G401.6 (cell line): Measurements from ENCODE around the gene FOXD4L6.
"Not testable (repeated sequence)": the region's sequence is repeated elsewhere in the genome, so short reads cannot be mapped to it uniquely, and the experiment has no call there.

Experiments
- FAIRE-seq: peaks from 2 replicates; lab custom pipeline; 2012; peaks lifted over from hg19 to GRCh38; lab: Jason Lieb, UNC

FOXD4L6 gene

DNA sequence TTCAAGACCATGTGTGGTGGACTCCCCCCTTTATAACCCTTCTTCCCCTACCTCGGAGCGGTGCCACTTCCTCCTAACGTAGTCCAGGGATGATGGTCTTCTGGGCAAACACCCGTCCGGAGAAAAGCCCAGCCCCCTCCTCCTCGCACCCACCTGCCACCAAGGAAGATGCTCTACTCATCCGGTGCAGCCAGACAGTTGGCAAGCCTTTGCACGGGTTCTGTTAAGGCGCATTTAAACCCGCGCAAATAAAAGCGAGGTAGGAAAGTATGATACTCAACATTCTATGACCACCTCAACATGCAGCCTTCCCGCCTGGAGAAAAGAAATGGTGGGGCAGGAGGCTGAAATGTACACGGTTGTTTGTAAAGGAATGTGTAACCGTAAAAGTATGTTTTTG, at the start of gene FOXD4L6:
FOXD4L6 (minus strand) TSS at position 101 of the 400 bp plus-strand sequence. CDS start 298 bp downstream, outside the sequence.
- FAIRE-seq = not testable (repeated sequence)

DNA sequence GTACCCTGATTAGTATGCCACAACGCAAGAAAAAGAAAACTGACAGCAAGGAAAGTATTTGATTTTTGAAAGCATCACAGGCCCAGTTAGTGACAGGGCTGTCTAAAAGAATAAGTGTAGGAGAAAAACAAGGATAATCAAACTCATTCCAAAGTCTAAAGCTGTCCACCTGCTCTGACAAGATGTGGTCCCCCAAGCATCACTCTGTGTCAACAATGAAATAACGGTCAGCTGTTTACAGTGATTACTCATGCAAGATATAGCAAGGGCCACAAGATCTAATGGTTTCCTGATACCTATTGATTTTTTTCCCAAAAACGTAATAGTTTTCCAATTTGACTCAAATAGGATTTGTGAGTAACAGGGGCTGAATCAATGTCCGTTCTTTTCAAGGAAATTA, 46.5 kb upstream of the FOXD4L6 start:
- not testable (repeated sequence) for FAIRE-seq

DNA sequence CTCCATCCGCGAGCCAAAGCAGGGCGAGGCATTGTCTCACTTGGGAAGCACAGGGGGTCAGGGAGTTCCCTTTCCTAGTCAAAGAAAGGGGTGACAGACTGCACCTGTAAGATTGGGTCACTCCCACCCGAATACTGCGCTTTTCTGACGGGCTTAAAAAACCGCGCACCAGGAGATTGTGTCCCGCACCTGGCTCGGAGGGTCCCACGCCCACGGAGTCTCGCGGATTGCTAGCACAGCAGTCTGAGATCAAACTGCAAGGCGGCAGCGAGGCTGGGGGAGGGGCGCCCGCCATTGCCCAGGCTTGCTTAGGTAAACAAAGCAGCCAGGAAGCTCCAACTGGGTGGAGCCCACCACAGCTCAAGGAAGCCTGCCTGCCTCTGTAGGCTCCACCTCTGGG, 21.6 kb upstream of the FOXD4L6 start:
- FAIRE-seq = not testable (repeated sequence)

DNA sequence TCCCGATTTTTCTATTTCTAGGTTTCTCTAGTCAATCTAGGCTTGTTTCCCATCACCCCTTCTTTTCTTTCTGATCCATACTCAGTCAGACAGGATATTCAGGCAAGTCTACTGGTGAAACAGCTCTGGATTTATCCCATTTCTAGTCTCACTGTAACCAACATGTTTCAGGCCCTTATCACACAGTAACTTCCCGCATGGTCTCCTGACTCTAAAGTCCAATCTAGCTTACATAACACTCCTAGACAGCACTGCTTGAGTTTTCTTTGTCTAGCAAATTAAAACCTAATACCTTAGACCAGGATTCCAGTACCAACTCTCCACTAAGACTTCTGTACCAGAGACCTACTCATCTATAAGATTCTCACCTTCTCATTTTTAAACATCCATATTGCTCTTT, 13.4 kb upstream of the FOXD4L6 start:
- FAIRE-seq = not testable (repeated sequence)

DNA sequence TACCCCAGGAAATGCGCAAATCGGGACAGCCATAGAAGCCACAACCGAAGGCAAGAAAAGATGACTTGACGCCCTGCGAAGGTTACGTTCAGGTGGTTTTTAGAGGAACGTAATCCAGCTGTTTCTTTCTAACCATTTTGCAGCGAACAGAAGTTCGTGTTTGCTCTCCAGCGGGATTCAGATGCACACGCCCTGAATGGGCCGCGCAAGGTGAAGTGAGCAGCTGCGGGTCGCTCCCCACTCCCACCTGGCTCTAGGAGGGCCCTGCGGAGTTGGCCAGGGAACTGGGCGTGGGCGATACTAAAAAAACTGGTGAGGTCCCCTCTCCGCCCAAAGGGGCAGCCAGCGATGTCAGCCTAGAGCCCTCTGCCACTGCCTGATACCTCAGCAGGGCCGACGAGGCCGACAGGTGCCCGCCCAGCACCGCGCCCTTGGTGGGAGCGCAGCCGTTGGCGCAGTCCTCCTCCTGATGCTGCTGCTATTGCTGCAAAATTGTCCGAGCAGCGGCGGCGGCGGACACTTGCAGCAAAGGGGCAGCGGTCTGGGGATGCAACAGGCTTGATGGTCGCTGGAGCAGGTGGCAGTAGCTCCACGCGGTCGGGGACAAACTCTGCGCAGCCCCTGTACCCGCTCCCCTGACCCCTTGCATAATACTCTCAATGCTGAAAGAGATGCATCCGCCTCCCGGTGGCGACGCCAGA, 1.6 kb downstream of the FOXD4L6 start:
- FAIRE-seq = not testable (repeated sequence)

DNA sequence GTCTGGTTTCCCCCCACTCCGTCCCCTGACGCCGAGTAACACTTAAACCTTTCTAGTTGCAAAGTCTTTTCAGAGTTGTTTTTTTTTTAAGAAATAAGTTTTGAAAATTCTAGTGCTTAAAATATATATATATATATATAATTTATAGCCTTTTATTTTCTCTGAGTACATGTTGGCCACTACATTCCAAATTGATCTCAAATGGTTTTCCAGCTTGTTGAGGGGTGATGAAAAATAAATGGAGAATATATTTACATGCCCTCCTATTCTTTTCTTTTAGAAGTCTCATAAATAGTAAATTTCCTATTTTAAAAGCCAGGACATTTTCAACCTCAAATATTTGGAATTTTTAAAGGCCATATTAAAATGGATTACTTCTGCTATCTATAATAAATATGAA, 2.5 kb downstream of the FOXD4L6 start:
- not testable (repeated sequence) for FAIRE-seq

DNA sequence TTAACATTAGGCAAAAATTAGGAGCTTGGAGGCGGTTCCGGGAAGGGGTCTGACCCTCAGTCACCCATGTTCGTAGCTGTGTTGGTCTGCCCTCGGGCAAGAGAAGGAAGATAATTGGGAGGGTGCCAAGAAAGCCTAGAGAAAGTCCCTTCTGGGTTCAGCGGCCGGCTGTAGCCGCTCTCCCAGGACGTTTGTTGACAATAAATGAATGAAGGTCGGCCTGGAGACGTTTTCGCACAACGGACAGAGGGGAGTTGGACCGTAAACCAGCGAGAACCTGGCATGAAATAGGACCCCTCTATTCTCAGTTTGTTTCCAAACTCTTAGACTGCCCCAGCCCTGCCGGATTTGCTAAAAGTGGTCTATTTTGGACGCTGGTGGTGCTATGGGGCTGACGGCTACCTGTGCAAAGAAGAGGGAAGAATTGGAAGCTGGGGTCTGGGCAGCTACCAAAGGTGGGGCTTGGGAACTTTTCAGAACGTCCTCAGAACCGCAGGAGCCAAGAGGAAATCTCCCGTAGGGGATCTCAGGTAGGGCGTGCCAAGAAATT, 3.3 kb downstream of the FOXD4L6 start:
- FAIRE-seq = not testable (repeated sequence)

DNA sequence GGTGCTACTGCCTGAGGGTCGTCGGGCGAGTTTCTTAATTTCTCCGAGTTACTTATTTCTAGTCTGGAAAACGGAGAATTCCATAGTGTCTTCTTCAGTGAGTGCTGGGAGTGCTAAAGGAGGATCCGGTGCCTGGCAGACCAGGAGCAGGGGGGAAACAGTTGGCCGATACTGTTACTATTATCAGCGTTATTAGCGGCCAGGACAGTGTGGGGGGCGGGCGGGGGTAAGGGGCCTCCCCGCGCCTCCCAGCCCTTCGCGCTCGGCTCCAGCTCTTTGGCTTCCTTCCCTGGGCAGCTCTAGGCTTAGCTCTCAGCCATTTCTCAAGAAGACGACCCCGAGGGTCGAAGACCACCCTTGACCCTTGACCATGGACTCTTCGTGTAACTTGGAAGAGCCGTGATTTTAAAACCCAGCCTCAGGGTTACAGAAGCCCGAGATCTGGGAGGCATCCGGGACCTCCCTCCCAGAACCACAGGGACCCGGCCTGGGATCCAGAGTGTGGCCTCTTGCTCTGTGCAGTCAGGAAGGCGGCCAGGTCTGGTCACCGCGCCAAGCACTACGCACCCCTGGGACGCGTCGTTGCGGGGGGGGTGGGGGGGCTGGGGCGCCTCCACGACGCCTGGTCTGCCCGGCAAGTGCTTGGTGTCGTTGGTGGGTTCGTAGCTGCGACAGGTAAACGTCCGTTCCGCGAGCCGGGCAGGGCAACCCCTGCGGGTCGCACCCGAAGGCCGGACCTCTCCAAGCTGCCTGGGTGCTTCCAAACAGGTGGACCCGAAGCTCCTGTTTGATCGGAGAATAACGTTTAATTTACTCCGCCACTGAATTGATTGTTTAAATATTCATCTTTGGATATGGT, 4.0 kb downstream of the FOXD4L6 start:
- not testable (repeated sequence) for FAIRE-seq

DNA sequence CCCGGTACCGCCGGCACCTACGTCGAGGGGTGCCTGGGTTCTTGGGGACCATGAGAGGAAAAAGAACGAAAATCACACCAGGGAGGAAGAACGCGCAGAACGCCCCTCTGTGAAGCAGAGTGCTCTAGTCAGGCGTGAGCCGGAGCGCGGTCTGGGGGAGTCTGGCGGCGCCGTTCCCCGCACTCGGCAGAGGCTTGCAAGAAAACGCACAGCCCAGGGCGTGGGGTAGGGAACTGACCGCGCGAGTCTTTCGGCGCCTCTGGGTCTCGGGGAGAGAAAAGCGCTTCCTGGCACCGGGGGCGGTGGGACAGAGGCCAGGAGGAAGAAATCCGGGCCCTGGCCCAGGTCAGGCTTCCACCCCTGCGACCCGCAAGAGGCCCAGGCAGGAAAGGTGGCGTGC, 4.7 kb downstream of the FOXD4L6 start:
- not testable (repeated sequence) for FAIRE-seq

DNA sequence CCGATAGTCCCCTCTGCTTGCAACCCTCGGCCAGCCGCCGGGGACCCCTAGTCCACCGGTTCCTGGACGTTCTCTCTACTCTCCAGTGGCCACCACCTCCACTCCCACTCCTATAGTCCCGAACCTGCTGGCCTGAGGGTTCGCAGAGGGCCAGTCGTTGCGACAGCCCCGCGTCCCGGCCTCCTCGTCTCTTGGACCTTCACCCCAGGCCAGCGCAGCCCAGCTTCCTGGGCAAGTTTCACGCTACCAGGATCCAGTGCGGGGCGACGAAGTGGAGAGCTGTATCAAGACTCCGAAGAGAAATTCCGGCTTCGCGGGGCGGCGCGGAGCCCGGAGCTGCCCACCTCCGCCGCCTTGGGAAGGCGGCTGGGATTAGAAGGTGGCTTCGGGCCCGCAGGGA, 5.1 kb downstream of the FOXD4L6 start:
- FAIRE-seq = not testable (repeated sequence)

DNA sequence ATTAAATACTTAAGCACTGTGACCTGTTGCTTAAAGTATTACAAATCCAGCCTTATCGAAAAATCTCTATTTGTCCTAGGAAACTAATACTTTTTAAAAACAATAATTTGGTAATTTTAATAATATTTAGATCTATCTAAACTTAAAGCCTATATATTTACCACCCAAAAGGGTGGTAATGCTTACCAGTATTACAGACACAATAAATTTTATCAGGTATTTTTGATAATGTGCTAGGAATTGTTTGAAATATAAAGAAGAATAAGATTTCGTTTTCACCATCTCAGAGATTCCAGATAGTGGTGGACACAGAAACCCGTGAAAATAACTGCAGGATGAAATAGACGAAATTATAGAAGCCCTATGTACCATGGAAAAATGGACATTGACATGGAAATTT, 7.8 kb downstream of the FOXD4L6 start:
- not testable (repeated sequence) for FAIRE-seq

DNA sequence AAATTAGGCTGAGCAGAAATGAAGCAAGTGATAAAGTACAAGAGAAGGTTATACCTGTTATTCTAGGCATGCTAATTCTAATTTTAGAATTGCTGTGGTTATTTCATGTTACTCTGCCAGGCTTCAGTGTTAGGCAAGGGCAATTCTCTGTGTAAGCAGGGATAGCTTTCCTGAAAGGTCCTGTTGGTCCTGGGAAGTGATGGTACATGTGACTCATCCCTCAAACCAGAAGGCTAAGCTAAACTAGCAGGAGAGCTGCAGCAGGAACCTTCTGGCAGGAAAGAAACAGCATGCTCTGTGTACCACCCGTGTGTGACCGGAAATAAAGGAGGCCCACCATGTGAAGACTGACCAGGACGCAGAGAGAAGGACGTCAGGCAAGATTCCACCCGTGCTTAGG, 8.8 kb downstream of the FOXD4L6 start:
- FAIRE-seq = not testable (repeated sequence)

DNA sequence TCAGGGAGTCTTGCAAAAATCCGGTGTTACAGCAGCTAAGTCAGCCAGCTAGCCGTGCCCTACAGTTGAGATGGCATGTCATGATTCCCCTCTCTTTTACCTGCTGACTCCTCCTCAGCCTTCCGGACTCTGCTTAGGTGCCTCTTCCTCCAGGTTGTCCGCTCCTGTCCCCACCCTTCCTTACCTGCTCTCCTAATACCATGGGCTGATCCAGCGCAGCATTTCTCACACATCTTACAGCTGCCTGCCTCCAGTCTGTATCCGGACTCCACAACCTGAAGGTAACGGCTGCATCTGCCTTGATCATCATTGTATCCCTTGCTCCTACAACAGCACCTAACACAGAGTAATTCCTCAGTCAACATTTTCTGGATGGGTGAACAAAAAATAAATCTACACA, 9.2 kb downstream of the FOXD4L6 start:
- FAIRE-seq = not testable (repeated sequence)

DNA sequence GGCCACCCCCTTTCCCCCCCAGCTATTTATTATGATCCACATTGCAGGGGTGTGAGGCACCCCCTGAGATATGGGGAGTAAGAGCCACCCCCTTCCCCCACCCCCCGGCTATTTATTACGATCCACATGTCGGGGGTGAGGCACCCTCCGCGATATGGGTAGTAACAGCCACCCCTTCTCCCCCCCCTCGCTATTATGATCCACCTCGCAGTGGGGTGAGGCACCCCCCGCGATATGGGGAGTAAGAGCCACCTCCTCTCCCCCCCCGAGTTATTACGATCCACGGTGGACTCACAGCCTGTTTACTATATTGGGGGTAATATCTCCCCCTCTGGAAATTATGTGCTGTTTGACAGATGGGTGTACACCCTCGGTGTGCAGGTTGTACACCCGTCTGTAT, 15.1 kb downstream of the FOXD4L6 start:
- not testable (repeated sequence) for FAIRE-seq

DNA sequence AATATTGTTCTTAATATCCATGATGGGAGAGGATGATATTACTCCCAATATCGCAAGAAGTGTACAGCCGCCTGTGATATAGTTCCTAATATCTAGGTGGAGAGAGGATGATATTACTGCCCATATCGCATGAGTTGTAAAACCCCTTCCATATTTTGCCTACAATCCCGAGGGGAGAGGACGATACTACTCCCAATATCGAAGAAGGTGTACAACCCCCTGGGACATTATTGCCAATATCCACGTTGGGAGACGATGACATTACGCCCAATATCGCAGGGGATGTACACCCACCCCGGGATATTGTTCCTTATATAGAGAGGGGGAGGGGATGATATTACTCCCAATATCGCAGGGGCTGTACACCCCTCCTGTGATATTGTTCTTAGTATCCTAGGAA, 17.1 kb downstream of the FOXD4L6 start:
- FAIRE-seq = not testable (repeated sequence)

DNA sequence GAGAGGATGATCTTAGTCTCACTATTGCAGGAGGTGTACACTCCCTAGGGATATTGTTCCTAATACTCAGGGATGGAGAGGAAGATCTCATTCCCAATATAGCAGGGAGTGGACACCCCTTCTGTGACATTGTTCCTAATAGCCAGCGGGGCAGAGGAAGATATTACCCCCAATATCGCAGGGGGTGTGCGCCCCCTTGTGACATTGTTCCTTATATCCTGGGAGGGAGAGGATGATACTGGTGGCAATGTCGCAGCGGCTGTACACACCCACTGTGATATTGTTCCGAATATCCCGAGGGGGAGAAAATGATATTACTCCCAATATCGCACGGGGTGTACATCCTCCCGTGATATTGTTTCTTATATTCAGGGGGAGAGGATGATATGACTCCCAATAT, 17.6 kb downstream of the FOXD4L6 start:
- not testable (repeated sequence) for FAIRE-seq

DNA sequence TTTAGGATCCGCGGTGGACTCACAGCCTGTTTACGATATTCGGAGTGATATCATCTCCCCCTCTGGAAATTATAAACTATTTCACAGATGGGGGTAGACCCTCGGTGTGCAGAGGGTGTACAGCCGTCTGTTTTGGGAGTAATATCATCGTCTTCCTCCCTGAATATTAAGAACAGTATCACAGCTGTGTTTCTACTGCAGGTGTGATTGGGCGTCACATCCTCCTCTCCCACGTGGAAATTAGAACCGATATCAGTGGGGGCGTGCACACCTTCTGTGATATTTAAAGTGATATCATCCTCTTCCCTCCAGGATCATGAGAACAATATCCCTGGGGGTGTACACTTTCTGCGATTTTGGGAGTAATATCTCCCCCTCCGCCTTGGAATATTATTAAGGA, 19.2 kb downstream of the FOXD4L6 start:
- not testable (repeated sequence) for FAIRE-seq

DNA sequence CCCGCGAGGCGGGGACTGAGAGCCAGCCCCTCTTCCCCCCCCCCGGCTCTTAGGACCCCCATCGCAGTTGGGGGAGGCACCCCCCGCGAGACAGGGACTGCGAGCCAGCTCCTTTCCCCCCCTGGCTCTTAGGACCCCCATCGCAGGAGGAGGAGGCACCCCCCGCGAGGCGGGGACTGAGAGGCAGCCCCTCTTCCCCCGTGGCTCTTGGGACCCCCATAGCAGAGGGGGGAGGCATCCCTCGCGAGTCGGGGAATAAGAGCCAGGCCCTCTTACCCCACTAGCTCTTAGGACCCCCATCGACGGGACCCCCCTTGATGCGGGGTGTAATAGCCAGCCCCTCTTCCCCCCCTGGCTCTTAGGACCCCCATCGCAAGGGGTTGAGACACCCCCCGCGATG, 19.7 kb downstream of the FOXD4L6 start:
- not testable (repeated sequence) for FAIRE-seq

DNA sequence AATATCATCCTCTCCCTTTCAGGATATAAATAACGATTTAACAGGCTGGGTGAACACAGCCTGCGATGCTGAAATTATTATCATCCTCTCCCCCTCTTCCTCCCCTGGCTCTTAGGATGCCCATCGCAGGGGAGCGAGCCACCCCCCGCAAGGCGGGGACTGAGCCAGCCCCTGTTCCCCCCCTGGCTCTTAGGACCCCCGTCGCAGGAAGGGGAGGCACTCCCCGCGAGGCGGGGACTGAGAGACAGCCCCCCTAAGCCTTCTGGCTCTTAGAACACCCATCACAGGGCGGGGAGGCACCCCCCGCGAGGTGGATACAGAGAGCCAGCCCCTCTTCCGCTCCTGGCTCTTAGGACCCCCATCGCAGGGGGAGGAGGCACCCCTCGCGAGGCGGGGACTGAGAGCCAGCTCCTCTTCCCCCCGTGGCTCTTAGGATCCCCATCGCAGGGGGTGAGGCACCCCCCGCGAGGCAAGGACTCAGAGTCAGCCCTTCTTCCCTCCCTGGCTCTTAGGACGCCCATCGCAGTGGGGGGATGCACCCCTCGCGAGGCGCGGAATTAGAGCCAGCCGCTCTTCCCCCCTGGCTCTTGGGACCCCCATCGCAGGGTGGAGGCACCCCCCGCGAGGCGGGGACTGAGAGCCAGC, 21.9 kb downstream of the FOXD4L6 start:
- not testable (repeated sequence) for FAIRE-seq

DNA sequence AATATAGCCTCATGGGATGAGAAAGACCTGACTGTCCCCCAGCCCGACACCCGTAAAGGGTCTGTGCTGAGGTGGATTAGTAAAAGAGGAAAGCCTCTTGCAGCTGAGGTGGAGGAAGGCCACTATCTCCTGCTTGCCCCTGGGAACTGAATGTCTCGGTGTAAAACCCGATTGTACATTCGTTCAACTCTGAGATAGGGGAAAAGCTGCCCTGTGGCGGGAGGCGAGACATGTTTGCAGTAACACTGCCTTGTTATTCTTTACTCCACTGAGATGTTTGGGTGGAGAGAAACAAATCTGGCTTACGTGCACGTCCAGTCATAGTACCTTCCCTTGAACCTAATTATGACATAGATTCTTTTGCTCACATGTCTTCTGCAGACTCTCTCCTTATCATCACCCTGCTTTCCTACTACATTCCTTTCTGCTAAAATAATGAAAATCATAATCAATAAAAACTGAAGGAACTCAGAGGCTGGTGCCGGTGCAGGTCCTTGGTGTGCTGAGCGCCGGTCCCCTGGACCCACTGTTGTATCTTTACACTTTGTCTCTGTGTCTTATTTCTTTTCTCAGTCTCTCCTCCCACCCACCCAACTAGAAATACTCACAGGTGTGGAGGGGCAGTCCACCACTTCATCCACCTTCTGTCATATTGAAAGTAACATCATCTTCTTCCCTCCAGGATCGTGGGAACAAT, 22.8 kb downstream of the FOXD4L6 start:
- not testable (repeated sequence) for FAIRE-seq

DNA sequence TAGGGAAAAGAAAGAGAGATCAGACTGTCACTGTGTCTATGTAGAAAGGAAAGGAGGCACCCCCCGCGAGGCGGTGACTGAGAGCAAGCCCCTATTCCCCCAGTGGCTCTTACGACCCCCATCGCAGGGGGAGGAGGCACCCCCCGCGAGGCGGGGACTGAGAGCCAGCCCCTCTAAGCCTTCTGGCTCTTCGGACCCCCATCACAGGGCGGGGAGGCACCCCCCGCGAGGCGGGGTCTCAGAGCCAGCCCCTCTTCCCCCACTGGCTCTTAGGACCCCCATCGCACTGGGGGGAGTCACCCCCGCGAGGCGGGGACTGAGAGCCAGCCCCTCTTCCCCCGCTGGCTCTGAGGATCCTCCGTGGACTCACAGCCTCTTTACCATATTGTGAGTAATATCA, 23.9 kb downstream of the FOXD4L6 start:
- FAIRE-seq = not testable (repeated sequence)

DNA sequence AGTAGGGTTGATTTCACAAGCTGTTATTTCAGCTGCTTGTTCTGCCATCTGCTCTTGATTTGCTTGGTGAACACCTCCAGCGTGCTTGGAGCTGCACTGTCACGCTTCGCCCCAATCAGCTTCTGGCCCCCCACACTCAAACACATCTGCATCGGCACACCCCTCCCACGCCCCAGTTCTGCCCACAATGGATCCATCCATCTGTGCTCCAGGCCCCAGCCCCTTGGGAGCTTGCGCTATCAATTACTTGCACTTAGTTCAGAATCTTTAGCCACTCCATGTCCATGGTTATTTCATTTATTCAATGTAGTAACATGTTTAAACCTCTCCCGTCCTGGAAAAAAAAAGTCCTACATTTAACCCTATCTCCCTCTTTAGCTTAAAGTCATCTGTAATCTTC, 28.0 kb downstream of the FOXD4L6 start:
- not testable (repeated sequence) for FAIRE-seq
